Forelimb muscle (tissue), 1 donor: ENCODE results near the gene KCNK7. TPM values are rescaled to one million over a fixed set of nuclear protein-coding genes. Genes with fewer than 3 reads are reported as not detected.
"Not testable (repeated sequence)": the region's sequence is repeated elsewhere in the genome, so short reads cannot be mapped to it uniquely, and the experiment has no call there.

Experiments
- DNase-seq: peaks from one replicate; pipeline ENCODE4 v3.0.0-alpha.2; 2013; ENCODE audit warnings: low read depth
- polyA plus RNA-seq: library from polyadenylated mRNA; unstranded; fragments of 120-200 nt; gene quantifications from one replicate; pipeline ENCODE4 v1.2.1, GENCODE V29; 2013; ENCODE audit not compliant: insufficient read length

Gene KCNK7
- polyA plus RNA-seq, 1 donor = 1.4 TPM

DNA sequence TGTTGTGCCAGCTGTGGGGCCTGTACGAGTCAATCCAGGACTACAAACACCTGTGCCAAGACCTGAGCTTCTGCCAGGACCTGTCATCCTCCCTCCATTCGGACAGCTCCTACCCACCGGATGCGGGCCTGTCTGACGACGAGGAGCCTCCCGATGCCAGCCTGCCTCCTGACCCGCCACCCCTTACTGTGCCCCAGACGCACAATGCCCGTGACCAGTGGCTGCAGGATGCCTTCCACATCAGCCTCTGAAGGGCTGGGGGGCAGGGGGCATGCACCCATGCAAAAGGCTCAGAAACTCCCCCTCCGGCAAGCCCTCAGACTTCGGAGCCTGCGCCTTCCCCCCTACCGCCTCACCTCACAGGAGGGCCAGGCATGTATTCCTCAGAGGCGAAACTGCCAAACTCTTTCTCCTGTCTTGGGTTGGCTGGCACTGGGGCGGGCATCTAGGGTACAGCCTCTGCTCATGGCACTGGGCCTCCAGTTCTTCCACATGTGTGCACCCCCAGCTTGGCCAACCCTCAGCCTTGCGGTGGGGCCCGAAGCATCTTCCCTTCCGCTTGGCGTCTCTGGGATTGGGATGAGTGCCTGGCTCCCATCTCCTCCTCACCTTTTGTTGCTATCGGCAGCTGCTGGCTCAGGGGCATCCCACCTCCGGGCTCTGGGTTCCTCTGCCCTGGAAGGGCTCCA, 22.1 kb downstream of the KCNK7 start:
- DNase-seq = no peak

DNA sequence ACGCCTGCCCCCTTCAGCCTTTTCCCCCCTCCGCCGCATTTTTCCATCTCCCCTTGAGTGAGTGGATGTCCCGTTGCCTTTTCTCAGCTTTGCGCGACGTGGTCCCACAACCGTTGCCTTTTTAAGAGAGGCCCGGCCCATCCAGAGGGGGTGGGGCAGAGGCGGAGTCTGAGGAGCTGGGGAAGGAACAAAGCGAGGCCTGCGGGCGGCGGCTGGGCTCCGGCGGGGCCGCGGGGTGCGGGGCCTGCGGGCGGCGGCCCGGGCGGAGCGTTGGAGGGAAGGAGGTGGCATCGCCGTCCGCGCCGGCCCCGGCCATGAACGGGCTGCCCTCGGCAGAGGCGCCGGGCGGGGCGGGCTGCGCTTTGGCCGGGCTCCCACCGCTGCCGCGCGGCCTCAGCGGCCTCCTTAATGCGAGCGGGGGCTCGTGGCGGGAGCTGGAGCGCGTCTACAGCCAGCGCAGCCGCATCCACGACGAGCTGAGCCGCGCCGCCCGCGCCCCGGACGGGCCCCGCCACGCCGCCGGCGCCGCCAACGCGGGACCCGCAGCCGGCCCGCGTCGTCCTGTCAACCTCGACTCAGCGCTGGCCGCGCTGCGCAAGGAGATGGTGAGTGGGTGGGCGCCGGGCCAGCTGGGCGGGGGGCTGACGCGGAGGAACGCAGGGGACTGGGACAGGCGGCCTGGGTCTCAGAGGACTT, 23.1 kb downstream of the KCNK7 start, which contains the start of gene FAM89B:
FAM89B (plus strand) TSS at position 183 of the 696 bp plus-strand sequence; CDS start at position 315, 132 bp downstream.
- DNase-seq = peak; percentile 68

DNA sequence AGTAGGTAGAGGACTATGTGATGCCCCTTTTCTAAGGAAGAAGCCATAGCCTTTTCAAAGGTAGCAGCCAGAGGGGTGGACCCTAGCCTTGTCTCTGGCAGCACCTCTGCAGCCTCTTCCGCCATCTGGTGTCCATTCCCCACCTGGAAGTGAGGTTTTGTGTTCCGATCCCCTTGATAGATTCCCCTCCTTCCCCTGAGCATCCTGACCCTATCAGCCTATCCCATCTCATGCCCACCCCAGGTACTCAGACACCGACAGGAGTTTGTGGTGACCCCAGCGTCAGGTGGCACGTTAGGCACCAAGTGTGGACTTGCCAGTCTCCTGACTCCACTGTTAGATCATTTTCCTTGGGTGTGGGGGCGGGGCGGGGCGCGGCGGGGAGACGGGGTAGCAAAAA, 23.7 kb downstream of the KCNK7 start:
- no peak for DNase-seq

DNA sequence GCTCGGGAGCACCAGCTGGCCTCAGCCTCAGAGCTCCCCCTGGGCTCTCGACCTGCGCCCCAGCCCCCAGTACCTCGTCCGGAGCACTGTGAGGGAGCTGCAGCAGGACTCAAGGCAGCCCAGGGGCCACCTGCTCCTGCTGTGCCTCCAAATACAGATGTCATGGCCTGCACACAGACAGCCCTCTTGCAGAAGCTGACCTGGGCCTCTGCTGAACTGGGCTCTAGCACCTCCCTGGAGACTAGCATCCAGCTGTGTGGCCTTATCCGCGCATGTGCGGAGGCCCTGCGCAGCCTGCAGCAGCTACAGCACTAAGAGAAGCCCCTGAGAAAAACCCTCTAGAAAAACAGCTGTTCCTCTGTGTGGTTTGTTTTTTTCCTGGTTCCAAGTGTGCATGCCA, 24.2 kb downstream of the KCNK7 start:
- no peak for DNase-seq

DNA sequence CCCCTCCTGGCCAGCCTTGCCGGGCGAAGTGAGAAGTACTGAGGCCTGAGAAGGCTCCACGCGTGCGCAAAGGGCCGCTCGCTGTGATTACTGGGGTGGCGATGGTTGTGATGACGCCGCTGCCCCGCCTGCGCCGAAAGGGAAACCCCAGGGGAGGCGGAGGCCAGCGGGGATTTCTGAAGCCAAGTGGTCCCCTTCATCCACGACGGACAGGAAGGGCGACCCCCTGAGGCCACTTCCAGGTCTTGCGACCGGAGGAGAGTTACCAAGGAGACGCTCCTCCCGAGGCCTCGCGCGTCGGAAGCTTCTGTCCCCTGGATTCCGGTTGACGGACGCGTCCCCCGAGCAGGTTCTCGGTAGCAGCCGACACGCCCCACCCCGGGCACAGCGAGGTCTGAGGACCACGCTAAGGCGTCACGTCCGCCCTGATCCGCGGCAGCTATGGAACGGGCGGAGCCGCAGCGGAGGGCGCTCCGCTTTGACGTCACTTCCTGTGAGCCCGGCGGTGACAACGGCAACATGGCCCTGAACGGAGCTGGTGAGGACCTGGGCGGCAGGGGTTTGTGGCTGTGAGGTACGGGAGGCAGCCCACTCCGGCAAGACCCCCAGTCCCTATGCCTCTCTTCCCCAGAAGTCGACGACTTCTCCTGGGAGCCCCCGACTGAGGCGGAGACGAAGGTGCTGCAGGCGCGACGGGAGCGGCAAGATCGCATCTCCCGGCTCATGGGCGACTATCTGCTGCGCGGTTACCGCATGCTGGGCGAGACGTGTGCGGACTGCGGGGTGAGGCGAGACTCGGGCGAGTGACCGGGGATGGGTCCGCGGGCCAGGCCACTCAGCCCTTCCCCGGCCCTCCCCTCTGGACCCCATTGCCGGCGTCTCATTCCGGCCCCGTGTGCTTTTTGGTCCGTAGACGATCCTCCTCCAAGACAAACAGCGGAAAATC, 25.4 kb downstream of the KCNK7 start, which contains the start of gene ZNRD2:
ZNRD2 (plus strand) TSS at position 505 of the 946 bp plus-strand sequence; CDS start at position 520, 15 bp downstream.
- peak; percentile 94 for DNase-seq

DNA sequence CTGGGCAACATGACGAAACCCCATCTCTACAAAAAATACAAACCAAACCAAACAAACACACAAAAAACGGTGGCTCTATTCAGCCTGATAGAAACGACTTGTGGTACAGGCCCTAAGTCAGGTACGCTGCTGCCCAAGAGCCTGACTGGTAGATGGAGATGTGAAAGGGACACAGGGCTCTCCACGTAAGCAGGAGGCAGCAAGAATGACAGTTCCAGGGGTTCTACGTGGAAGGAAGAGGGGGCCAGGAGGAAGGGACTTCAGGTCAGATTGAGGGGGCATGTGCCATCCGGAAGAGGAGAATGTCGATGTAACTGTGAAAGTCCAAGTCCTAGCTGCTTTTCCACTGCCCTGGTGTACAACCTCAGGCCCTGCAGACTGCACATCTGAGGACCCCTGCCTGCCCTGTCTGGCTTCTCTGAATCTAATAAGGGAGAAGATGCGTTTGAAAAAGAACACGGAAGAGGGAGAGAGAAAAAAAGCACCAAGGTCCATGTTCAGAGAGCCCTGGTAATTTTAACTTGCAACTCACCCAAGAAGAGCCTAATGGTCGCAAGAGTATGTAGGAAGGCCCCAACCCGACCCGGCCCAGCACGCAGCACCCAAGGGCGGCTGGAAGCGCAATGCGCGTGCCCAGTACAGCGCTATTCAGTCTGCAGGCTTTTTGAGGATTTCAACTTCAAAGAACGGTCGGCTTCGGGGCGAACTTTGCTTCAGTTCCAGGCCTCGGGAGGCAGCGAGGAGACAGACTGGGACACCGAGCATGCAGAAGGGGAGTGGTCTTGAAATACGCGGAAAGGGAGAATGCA, 26.2 kb downstream of the KCNK7 start:
- DNase-seq = no peak

DNA sequence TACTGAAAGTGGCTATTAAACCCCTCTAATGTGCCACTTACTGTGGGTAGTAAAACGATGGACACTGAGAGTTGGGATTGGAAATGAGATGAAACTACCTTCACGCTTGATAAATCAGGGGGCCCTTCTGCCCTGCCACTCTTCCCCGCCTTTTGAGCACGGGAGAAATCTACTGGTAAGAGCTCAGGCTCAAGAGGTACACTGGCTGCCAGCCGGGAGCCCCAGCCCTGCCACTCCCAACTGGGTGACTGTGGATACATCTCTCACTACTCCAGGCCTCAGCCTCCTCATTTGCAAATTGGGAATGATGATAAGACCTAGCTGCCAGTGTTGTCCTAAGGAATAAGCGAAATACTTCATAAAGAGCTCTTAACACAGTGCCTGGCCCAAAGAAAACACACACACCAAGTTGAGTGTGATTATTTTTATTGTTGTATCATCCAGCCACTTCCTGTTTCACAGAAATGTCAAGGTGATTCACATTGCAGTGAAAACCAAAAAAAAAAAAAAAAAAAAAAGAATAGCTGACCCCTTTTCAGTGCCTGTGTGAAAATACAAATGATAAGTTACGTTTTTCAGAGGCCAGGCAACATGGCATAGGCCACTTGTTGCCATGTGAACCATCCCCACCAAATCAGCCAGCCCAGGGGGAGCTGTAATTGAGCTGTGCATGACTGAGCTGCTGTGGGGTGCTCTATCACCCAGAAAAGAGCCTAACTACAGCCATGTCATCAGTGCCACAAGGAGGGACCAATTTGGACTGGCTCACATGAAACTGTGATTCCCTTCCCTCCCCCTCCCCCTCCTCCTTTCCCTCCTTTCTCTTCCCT, 29.8 kb downstream of the KCNK7 start:
- DNase-seq = no peak

DNA sequence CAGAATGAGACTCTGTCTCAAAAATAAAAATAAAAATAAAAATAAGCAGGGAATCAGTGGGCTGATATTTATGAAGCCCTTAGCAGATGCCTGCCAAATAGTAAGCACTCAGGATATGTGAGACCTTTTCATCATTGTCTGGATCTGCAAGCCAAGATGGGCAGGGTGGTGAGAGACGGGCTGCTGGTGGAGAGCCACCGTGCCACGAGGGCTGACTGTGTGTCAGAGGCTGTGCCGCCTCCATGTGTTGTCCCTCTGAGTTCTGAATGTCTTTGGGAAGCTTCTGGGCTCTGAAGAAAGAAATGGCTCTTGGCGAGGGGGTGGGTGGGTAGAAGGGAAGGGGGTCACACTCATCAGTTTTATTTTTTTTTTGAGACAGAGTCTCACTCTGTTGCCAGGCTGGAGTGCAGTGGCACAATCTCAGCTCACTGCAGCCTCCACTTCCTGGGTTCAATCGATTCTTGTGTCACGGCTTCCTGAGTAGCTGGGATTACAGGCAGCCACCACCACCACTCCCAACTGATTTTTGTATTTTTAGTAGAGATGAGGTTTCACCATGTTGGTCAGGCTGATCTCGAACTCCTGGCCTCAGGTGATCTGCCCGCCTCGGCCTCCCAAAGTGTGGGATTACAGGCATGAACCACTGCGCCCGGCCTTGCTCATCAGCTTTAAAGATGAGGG, 30.6 kb downstream of the KCNK7 start:
- DNase-seq = not testable (repeated sequence)

DNA sequence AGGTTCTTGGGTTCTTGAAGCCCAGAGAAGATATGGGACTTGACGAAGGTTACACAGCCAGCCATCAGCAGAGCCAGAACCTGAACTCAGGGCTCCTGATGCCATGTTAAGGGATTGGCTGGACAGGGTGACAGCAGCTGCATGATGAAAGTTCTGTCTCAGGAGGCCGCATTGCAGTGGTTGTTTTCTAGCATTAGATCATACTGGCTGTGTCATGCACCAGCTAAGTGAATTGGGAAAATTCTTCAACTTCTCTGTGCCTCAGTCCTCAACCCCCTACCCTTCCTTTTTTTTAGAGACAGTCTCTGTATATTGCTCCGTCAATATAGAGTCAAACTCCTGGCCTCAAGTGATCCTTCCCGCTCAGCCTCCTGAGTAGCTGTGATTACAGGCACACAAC, 32.0 kb downstream of the KCNK7 start:
- no peak for DNase-seq

DNA sequence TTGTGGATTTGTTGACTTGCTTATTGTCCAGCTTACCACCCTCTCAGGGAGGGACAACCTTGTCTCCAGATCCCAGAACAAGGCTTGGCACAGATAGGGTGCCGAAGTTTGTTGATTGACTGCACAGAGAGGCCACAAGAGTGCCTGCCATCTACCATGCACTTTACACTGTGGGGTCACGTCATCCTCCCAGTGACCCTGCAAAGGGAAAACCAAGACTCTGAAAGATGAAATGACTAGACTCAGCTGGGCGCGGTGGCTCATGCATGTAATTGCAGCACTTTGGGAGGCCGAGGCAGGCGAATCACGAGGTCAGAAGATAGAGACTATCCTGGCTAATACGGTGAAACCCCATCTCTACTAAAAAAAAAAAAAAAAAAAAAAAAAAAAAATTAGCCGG, 32.8 kb downstream of the KCNK7 start:
- no peak for DNase-seq

DNA sequence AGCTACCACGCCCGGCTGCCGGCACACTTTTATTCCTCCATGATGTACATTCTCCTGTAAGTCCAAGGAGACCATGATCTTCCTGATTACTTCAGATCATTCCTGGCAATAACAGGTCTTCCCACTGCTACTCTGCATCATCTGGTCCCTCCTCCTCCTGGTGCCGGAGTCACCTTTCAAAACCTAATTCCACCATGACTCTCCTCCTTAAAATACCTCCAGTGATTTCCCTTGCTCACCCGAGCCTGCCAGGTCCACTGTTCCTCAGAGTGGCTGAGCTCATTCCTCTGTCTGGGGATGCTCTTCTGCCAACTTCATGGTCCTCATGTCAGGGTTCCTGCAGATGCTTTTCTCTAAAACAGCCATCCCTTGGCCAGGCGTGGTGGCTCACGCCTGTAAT, 33.6 kb downstream of the KCNK7 start:
- no peak for DNase-seq

DNA sequence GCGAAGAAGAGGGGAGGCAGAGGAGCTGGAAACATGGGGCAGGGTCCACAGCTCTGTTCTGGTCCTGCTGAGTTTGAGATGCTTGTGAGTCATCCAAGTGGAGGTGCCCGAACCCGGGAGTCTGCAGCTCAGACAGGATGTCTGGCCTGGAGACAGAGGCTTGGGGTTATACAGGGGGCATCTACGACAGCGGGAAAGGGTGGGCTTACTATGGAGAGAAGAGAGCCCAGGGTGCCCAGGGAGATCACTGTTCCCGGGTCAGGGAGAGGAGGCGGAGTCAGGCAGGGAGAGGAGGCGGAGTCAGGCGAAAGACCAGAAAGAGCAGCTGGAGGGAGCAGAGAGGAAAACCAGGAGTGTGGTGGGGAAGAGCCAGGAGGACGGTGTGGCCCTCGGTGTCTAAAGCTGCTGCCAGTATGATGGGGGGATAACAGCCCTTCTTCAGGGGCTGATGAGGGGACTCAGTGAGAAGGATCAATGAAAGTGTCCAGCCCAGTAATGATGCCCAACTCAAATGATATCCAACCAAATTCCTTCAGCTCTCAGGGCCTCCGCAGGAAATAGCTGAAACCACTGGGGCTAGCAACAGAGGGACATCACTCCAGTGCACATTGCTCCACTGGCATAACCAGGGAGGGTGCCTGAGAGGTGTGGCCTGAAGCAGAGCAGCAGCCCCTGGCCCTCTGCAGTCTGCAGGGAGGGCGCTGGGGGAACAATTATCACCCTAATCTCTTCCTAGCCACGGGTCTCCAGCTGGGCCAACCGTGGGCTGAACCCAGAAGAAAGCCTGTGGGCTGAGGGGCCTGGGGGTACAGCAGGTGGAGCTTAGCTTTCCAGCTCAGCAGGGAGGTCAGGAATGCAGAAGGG, 34.8 kb downstream of the KCNK7 start:
- DNase-seq = no peak

DNA sequence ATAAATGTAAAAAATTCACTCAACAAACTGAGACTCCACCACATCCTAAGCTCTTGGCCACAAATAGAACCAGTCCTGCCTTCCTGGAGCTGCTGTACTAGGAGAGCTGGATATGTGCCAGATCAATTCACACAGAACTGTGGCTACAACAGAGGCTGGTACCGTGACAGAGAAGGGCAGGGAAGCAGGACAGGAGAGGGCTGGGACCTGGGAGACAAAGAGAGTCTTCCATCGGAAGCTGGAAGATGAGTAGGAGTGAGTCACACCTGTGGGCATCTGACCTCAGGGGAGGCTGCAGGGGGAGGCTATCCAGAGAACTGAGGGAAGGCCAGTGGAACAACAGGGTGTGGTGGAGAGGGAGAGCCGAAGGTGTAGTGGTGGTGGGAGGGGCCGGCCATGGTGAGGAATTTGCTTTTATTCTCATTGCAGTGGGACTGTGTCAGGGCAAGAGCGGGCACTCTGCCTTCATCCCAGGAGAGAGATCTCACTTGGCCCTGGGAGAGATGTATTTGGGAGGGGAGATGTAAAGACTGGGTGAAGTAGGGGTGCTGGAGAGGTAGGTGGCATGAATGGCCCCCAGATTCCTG, 35.6 kb downstream of the KCNK7 start:
- DNase-seq = no peak

DNA sequence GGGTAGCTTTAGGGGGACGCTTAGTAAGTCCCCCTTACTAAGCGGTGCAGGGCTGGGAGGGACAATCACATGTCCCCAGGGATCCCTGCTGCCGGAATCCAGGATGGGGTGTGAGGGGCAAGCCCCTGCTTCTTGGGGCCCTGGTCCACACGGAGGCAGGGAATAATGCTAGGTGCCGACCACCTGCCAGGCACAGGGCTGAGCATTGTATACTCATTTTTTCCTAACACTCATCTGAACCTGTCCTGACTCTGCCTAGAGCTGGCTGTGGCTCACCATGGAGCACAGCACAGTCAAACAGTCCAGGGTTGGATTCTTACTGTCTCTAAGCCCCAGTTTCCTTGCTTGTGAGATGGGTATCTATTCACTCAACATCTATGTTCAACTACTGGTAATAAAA, 36.1 kb downstream of the KCNK7 start:
- no peak for DNase-seq

DNA sequence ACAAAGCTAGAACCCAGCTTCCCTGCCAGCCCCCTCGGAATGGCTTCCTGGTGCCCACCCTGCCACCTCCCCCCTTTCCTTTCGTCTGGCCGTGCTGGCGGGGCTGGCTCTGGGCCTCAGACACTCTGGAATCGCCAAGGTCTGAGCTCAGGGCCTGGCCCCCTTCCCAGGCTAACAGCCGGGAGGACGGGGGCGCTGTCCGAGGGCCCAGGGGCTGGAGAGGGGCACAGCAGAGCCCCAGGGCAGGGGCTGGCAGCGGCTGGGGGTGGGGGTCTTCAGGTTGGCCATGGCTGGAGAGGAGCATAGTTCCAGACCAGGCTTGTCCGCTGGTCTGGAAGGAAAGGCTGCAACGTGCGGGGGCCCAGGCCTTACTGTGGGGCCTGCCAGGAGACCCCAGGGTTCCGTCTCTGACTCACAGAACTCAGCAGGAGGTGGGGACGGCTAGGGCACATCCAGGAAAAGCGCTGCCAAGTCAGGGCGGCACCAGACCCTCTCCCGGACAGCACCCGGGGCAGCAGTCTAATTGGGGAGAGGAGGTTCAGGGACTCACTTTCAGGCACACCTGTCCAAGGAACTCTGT, 36.6 kb downstream of the KCNK7 start:
- DNase-seq = no peak

DNA sequence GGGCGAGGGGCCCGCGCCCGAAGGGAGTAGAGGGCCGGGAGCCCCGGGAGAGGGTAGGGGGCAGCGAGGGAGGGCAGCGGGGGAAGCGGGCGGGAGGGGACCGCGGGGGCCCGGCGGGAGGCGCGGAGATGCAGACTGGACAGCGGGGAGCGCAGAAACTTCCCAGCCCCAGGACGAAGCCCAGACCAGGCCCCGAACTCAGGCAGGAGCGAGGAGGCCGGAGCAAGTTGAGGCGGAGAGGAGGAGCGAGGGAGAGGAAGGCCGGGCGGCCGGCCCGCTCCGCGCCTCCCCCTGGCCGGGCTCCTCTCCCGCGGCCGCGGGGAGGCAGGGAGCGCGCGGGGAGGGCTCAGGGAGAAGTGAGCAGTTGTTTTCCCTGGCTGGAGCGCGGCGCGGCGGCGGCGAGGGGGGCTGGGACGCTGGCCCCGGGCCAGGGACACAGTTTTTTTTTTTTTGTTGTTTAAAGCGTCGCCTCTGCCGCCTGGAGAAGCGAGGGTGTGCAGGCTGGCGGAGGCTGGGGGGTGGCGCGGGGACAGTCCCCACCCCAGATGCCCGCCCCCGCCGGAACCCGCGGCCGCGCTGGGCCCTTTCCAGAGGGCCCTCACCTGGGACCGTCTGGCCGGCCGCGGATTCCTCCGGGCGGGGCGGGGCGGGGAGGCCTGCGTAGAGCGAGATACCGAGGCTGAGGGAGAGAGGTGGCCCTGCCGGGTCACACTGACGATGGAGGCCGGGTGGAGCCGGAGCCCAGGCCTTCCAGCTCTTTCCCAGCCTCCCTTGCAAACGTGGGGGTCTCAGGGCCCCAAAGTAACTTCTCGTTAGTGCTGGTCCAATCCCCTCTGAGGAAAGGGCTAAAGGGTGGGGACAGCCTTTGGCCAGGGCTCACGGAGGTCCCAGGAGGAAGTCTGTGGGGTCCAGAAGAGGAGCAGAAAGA, 37.3 kb downstream of the KCNK7 start, which contains the start of gene LTBP3:
LTBP3 (minus strand) TSS at position 358 of the 928 bp plus-strand sequence. CDS start 400 bp downstream, outside the sequence.
- DNase-seq = peak; percentile 62
